ENCODE data around the gene PGLYRP4.
"Not testable (repeated sequence)": the region's sequence is repeated elsewhere in the genome, so short reads cannot be mapped to it uniquely, and the experiment has no call there.

Gene PGLYRP4

DNA sequence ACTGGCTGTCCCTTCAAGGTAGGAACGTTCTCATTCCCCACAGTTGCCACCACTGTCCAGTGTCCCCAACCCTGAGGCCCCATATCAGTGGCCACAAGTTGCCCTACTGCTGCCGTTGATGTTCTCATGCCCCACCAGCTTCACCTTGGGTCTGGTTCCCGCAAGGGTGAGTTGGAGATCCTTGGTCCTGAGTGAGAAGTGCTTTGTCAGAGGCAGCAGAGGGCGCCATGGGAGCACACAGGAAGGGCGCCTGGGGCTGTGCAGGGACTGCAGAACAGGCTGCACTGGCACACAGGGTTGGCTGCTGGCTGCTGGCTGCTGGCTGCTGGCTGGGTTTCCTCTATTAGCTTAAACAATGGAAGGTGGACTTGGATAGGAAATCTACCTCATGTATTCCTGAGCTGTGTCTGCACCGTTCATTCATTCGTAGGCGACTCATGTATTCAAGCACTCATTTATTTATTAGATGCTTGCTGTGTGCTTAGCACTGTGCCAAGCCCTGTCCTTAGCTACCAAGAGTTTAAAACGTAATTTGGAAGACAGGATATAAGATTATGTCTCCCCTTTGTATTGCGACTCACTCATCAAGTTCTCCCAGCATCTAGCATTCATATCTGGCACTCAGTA, 6.9 kb upstream of the PGLYRP4 start:
- no peaks in the 10 kb centered on the region for H3K4me1 ChIP-seq (ENCODE audit: control insufficient read depth, insufficient read depth, low read length)
- H3K9ac ChIP-seq (ENCODE audit: low read depth, low read length) = no peak overlapping the region
- H3K27ac ChIP-seq (ENCODE audit: low read depth, low read length) = no peak overlapping the region
- no peaks in the 10 kb centered on the region for H3K36me3 ChIP-seq (ENCODE audit: control insufficient read depth, insufficient read depth, low read length)
- H3K27me3 ChIP-seq (ENCODE audit: control insufficient read depth, insufficient read depth, low read length) = no peaks in the 10 kb centered on the region; the same call in 1 of the 2 replicates
- no peak overlapping the region for H3K4me3 ChIP-seq (ENCODE audit: low read depth, low read length)
- H3K9me3 ChIP-seq (ENCODE audit: control insufficient read depth, insufficient read depth, low read length) = no peaks in the 10 kb centered on the region

DNA sequence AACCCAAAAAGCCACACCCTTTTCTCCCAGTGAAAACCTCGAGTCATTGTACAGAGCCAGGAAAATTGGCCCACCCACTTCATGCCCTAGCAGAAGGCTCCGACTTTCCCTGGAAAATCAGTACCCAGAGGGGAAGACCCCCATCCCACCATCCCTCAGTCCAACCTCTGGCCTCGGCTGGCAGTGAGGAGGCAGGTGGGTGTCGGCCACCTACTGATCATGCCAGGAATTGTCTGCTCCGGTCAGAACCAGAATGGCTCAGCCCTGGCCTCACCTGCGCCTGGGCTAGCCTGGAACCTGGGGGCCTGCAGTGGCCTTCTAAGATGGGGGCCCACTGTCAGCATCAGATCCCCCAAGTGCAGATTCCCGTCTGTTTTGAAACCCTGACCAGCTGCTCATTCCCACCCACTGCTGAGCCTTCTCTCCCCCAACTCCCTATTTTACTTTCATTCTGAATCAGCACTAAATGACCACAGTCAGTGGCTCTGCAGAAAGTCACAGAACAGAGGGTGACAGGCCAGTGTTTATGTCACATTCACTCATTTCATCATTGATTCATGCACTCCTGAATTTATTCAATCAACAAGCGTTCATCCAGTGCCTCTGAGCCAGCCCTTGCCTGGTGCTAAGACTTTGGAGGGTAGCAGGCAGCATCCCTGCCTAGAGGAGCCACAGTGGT, 6.0 kb upstream of the PGLYRP4 start:
- Histone ChIP-seq H3K4me3 (ENCODE audit: low read depth, low read length) (no peak overlapping the region), H3K27me3 (ENCODE audit: control insufficient read depth, insufficient read depth, low read length) (no peaks in the 10 kb centered on the region; the same call in 1 of the 2 replicates), H3K9me3 (ENCODE audit: control insufficient read depth, insufficient read depth, low read length) (no peaks in the 10 kb centered on the region), H3K4me1 (ENCODE audit: control insufficient read depth, insufficient read depth, low read length) (no peaks in the 10 kb centered on the region), H3K27ac (ENCODE audit: low read depth, low read length) (no peak overlapping the region), H3K9ac (ENCODE audit: low read depth, low read length) (no peak overlapping the region), H3K36me3 (ENCODE audit: control insufficient read depth, insufficient read depth, low read length) (no peaks in the 10 kb centered on the region)

DNA sequence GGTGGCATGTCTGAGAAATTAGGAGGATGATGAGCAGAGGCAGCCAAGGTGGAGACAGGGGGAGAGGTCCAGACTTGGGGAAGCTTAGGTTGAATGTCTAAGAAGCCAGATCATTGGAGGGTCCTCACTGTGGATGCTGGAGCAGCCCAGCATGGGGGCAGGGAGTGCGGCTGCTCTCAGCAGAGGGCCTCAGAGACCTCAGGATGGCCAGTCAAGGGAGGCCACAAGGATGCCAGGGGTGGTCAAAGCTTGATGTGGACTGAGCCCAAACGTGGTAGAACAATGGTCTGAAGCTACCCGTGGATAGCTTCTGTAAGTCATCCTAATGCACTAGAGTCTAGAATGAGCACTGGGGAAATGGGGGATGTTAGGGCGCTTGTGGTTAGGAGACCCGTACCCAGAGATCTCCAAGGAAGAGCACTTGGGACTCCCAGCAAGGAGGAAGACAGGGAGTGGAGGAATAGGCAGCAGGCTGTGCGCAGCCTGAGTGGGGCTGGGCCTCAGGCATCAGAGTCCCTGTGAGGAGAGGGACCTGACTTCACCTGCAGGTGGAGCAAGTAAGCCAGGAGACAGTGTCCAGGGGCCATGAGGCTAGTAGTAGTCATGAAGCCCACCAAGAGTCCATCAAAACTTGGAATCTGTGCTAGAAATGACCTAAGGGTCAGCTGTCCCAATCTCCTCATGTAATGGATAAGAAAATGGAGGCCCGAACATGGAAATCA, 4.7 kb upstream of the PGLYRP4 start:
- no peaks in the 10 kb centered on the region for H3K36me3 ChIP-seq (ENCODE audit: control insufficient read depth, insufficient read depth, low read length)
- H3K9ac ChIP-seq (ENCODE audit: low read depth, low read length) = no peak overlapping the region
- no peaks in the 10 kb centered on the region for H3K4me1 ChIP-seq (ENCODE audit: control insufficient read depth, insufficient read depth, low read length)
- H3K4me3 ChIP-seq (ENCODE audit: low read depth, low read length) = no peak overlapping the region
- no peaks in the 10 kb centered on the region; the same call in 1 of the 2 replicates for H3K27me3 ChIP-seq (ENCODE audit: control insufficient read depth, insufficient read depth, low read length)
- H3K9me3 ChIP-seq (ENCODE audit: control insufficient read depth, insufficient read depth, low read length) = no peaks in the 10 kb centered on the region
- no peak overlapping the region for H3K27ac ChIP-seq (ENCODE audit: low read depth, low read length)

DNA sequence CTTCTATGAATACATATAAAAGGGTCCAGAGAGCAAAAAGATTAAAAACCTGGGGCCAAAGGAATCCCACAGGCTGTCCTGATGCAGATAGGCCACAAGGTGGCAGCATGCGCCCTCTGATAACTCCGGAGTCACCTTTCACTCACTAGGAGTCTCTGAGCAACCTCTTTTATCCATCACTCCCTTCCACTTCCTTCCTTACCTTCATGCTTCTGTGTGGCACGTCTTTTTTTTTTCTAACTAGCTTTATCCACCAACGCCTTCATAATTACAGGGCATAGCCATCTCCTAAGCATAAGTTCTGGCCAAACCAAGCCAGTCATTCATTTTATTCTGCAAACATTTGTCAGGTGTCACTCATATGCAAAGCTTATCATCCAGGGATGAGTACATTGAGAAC, 3.9 kb upstream of the PGLYRP4 start:
- H3K4me1 ChIP-seq (ENCODE audit: control insufficient read depth, insufficient read depth, low read length) = no peaks in the 10 kb centered on the region
- H3K36me3 ChIP-seq (ENCODE audit: control insufficient read depth, insufficient read depth, low read length) = no peaks in the 10 kb centered on the region
- no peak overlapping the region for H3K27ac ChIP-seq (ENCODE audit: low read depth, low read length)
- no peak overlapping the region for H3K9ac ChIP-seq (ENCODE audit: low read depth, low read length)
- H3K27me3 ChIP-seq (ENCODE audit: control insufficient read depth, insufficient read depth, low read length) = no peaks in the 10 kb centered on the region; the same call in 1 of the 2 replicates
- H3K4me3 ChIP-seq (ENCODE audit: low read depth, low read length) = no peak overlapping the region
- H3K9me3 ChIP-seq (ENCODE audit: control insufficient read depth, insufficient read depth, low read length) = no peaks in the 10 kb centered on the region

DNA sequence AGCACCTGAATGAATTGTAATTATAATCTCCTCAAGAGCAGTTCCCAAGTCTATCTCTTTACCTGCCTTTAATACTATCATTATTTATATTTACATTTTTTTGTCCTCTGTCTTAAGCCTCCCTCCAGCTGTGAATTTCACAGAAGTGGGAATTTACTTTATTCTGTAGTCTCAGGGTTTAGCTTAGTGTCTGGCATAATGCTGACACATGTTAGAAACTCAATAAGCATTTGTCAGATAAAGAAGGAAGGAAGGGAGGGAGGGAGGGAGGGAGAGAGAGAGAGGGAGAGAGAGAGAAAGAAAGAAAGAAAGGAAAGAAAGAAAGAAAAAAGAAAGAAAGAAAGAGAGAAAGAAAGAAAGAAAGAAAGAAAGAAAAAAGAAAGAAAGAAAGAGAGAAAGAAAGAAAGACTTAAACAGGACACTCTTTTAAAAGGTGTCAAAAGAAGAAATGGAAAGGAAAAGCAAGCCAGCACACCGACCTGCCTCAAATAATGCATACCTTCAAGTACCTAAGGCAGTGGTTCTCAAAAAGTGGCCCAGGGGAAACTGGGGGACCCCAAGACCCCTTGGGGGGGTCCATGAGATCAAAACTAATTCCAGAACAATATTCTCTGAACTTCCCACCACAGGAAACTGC, 1.8 kb upstream of the PGLYRP4 start:
- Histone ChIP-seq H3K27me3 (ENCODE audit: control insufficient read depth, insufficient read depth, low read length) (no peaks in the 10 kb centered on the region; the same call in 1 of the 2 replicates), H3K4me1 (ENCODE audit: control insufficient read depth, insufficient read depth, low read length) (no peaks in the 10 kb centered on the region), H3K9ac (ENCODE audit: low read depth, low read length) (no peak overlapping the region), H3K4me3 (ENCODE audit: low read depth, low read length) (no peak overlapping the region), H3K9me3 (ENCODE audit: control insufficient read depth, insufficient read depth, low read length) (no peaks in the 10 kb centered on the region), H3K36me3 (ENCODE audit: control insufficient read depth, insufficient read depth, low read length) (no peaks in the 10 kb centered on the region), H3K27ac (ENCODE audit: low read depth, low read length) (no peak overlapping the region)

DNA sequence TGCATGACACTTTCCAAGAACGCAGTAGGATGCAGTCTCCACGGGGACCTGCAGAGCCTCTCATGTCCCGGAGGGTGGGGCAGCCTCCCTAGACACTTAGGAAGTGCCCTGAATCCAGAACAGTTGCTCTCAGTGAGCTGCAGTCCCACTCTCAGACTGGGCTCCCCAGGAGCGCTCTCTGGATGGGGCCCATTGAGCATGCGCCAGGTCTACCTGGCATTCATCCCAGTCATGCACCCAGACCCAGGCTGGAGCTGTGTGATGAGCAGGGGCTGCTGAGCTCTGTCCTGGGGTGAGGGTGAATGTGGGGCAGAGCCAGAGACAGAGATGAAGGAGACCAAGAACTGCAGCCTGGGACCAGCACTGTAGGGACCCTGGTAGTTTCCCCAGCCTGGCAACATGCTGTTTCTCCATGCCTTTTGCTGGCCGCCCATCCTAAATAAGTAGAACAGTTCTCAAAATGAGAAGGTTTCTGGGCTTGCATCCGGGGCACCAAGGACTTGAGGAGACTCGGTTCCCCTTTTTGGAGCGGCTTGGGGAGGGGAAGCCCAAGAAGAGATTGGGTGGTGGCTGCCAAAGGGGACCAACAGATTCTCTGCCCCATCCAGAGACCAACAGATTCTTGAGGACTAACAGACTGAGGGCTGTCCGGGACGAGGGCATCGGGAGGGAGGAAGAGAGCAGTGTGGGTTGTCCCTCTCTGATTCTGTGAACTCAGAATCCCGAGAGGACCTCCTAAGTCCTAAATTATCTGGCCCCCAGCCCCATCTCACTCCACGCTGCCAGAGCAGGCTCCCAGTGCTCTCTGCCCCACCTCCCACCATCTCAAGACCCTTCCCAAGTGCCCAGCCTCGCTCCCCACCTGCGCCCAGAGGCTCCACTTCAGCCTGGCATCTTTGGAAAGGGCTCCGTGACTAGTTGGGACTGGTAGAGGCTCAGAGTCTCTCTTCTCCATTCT, 1.0 kb upstream of the PGLYRP4 start:
- H3K27me3 ChIP-seq (ENCODE audit: control insufficient read depth, insufficient read depth, low read length) = no peaks in the 10 kb centered on the region; the same call in 1 of the 2 replicates
- no peaks in the 10 kb centered on the region for H3K4me1 ChIP-seq (ENCODE audit: control insufficient read depth, insufficient read depth, low read length)
- no peak overlapping the region for H3K4me3 ChIP-seq (ENCODE audit: low read depth, low read length)
- no peaks in the 10 kb centered on the region for H3K36me3 ChIP-seq (ENCODE audit: control insufficient read depth, insufficient read depth, low read length)
- H3K9me3 ChIP-seq (ENCODE audit: control insufficient read depth, insufficient read depth, low read length) = no peaks in the 10 kb centered on the region
- H3K9ac ChIP-seq (ENCODE audit: low read depth, low read length) = no peak overlapping the region
- no peak overlapping the region for H3K27ac ChIP-seq (ENCODE audit: low read depth, low read length)

DNA sequence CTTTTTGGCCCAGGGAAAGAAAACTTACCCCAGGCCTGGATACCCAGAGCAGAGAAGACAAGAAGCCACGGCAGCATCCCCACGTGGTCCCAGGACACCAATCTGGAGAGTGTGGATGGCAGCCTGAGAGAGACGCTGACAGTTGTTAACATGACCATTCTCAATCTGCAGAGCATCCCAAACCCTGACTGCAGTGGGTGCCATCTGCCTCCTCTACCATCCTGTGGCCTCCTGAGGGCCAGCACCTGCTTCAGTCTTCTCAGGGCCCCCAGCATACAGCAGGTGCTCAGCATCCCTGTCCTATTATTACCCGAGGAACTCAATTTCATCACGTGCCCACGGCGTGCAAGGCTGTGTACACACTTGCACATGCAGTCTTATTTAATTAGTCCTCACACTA, 785 bp downstream of the PGLYRP4 start:
- H3K27me3 ChIP-seq (ENCODE audit: control insufficient read depth, insufficient read depth, low read length) = no peaks in the 10 kb centered on the region; the same call in 1 of the 2 replicates
- no peak overlapping the region for H3K27ac ChIP-seq (ENCODE audit: low read depth, low read length)
- H3K4me3 ChIP-seq (ENCODE audit: low read depth, low read length) = no peak overlapping the region
- no peak overlapping the region for H3K9ac ChIP-seq (ENCODE audit: low read depth, low read length)
- no peaks in the 10 kb centered on the region for H3K4me1 ChIP-seq (ENCODE audit: control insufficient read depth, insufficient read depth, low read length)
- no peaks in the 10 kb centered on the region for H3K36me3 ChIP-seq (ENCODE audit: control insufficient read depth, insufficient read depth, low read length)
- no peaks in the 10 kb centered on the region for H3K9me3 ChIP-seq (ENCODE audit: control insufficient read depth, insufficient read depth, low read length)

DNA sequence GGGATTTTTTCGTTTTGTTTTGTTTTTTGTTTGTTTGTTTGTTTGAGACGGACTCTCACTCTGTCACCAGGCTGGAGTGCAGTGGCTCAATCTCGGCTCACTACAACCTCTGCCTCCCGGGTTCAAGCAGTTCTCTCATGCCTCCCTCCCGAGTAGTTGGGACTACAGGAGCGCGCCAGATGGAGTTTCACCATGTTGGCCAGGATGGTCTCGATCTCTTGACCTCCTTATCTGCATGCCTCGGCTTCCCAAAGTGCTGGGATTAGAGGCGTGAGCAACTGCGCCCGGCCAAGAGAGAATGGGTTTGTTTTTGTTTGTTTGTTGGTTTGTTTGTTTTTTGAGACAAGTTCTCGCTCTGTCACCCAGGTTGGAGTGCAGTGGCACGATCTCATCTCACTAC, 1.6 kb downstream of the PGLYRP4 start:
- not testable (repeated sequence) for H3K9me3 ChIP-seq (ENCODE audit: control insufficient read depth, insufficient read depth, low read length); H3K9ac ChIP-seq (ENCODE audit: low read depth, low read length); H3K27me3 ChIP-seq (ENCODE audit: control insufficient read depth, insufficient read depth, low read length); H3K4me3 ChIP-seq (ENCODE audit: low read depth, low read length); H3K36me3 ChIP-seq (ENCODE audit: control insufficient read depth, insufficient read depth, low read length); H3K27ac ChIP-seq (ENCODE audit: low read depth, low read length); H3K4me1 ChIP-seq (ENCODE audit: control insufficient read depth, insufficient read depth, low read length)

DNA sequence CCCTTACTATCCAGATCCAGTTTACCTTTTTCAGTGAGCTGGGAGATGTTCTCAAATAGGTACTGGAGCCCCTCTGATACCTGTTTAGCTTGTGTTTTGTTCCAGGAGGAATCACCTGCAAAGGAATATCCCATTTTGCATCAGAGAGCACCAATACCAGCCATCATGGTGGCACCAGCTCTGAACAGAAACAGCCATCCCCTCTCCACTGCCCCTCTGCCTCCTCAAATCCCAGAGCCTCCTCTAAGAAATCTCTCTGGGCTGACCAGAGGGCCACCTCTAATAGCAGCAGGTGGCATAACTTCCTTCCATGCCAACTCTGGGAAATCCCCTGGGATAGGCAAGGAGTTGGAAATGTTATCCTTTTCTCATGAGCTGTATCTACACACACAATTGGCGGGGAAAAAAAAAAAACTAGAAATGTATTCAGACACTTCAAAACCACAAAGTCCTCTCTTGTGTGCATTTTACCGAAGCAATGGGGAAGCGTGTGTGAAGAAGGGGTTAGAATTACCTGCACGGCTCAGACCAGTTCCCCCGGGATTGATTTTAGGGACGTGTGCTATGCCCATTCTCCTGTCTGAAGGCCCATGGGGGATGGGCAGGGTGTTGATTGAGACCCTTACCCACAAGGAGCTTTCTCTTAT, 2.4 kb downstream of the PGLYRP4 start:
- Histone ChIP-seq H3K27ac (ENCODE audit: low read depth, low read length) (no peak overlapping the region), H3K27me3 (ENCODE audit: control insufficient read depth, insufficient read depth, low read length) (no peaks in the 10 kb centered on the region; the same call in 1 of the 2 replicates), H3K9ac (ENCODE audit: low read depth, low read length) (no peak overlapping the region), H3K4me1 (ENCODE audit: control insufficient read depth, insufficient read depth, low read length) (no peaks in the 10 kb centered on the region), H3K4me3 (ENCODE audit: low read depth, low read length) (no peak overlapping the region), H3K36me3 (ENCODE audit: control insufficient read depth, insufficient read depth, low read length) (no peaks in the 10 kb centered on the region), H3K9me3 (ENCODE audit: control insufficient read depth, insufficient read depth, low read length) (no peaks in the 10 kb centered on the region)

Data from HUES48 (cell line).